D721Med (cell line): Measurements from ENCODE around the gene BAIAP2L1.

Experiments used
- DNase-seq: peaks from one replicate; pipeline ENCODE4 v3.0.0; 2011; ENCODE audit warnings: low spot score; ENCODE audit not compliant: insufficient read length
- FAIRE-seq: peaks from 2 replicates; lab custom pipeline; 2011; peaks lifted over from hg19 to GRCh38; lab: Jason Lieb, UNC
- CTCF ChIP-seq: IDR thresholded peaks from 2 replicates; pipeline ENCODE4 v1.5.1; 2012; ENCODE audit warnings: mild to moderate bottlenecking, control low read depth; ENCODE audit not compliant: insufficient read depth; ENCODE audit errors: missing control alignments

The BAIAP2L1 gene

GRCh38 chr7:98406827-98407226 lies 5.9 kb upstream of the BAIAP2L1 start:
- DNase-seq = no peak
- TF ChIP-seq CTCF = no peak
- FAIRE-seq = no peak

GRCh38 chr7:98404840-98405239 lies 4.0 kb upstream of the BAIAP2L1 start:
- no peak for TF ChIP-seq CTCF
- DNase-seq (no peak), FAIRE-seq (no peak)

GRCh38 chr7:98399890-98400541 lies 874 bp downstream of the BAIAP2L1 start:
- no peak for FAIRE-seq
- no peak for DNase-seq
- no peak for TF ChIP-seq CTCF

GRCh38 chr7:98399462-98399861 lies 1.4 kb downstream of the BAIAP2L1 start:
- FAIRE-seq (no peak), DNase-seq (no peak)
- TF ChIP-seq CTCF = no peak

GRCh38 chr7:98398567-98399372 lies 2.1 kb downstream of the BAIAP2L1 start:
- DNase-seq (no peak), FAIRE-seq (no peak)
- no peak for TF ChIP-seq CTCF

GRCh38 chr7:98396768-98397167 lies 4.1 kb downstream of the BAIAP2L1 start:
- TF ChIP-seq CTCF = no peak
- no peak for DNase-seq
- FAIRE-seq = no peak

GRCh38 chr7:98395951-98396350 lies 4.9 kb downstream of the BAIAP2L1 start:
- FAIRE-seq = no peak

More at GRCh38 chr7:98395951-98396350, 4.9 kb downstream of the BAIAP2L1 start:
- no peak for TF ChIP-seq CTCF
- DNase-seq = no peak
